Heart right ventricle (tissue), 16 donors: ENCODE data around the gene SPINK4. TPM values are rescaled to one million over a fixed set of nuclear protein-coding genes. Genes with fewer than 3 reads are reported as not detected.

Experiments used
- ATAC-seq, 8 donors: fragments of 200-7000 bp; cut with Tn5 transposase; one replicate each; pipeline ENCODE4 v1.9.1; 2020; ENCODE audit warnings: mild to moderate bottlenecking in 8 of 8, moderate library complexity in 8 of 8, moderate number of reproducible peaks in 1 of 8
- DNase-seq, 2 donors: peaks; one replicate each; pipeline ENCODE4 v3.0.0-alpha.2; 2020
- H3K27ac ChIP-seq, 10 donors: fragments of 200-600 bp; sonication (generic) in 2 of 10; one replicate each; pipeline versions ENCODE4 v1.5.0 to v1.8.0; 2020 to 2022; ENCODE audit warnings: mild to moderate bottlenecking in 3 of 10
- H3K27me3 ChIP-seq, 7 donors: fragments of 200-600 bp; one replicate each; pipeline ENCODE4 v1.8.0; 2021 to 2022; ENCODE audit warnings: mild to moderate bottlenecking in 2 of 7
- H3K36me3 ChIP-seq, 9 donors: fragments of 200-600 bp; sonication (generic) in 1 of 9; one replicate each; pipeline versions ENCODE4 v1.5.0 to v1.8.0; 2020 to 2022; ENCODE audit warnings: mild to moderate bottlenecking in 2 of 9
- H3K4me1 ChIP-seq, 9 donors: fragments of 200-600 bp; sonication (generic) in 1 of 9; one replicate each; pipeline versions ENCODE4 v1.5.0 to v1.8.0; 2020 to 2022; ENCODE audit warnings: mild to moderate bottlenecking in 4 of 9
- H3K4me3 ChIP-seq, 10 donors: fragments of 200-600 bp; sonication (generic) in 2 of 10; one replicate each; pipeline versions ENCODE4 v1.5.0 to v1.8.0; 2020 to 2022; ENCODE audit warnings: mild to moderate bottlenecking in 7 of 10, moderate library complexity in 2 of 10
- H3K9me3 ChIP-seq, 11 donors: fragments of 200-600 bp in 10 of 11; sonication (generic) in 2 of 11; one replicate each; pipeline versions ENCODE4 v1.5.0 to v1.8.0; 2013 to 2022; ENCODE audit warnings: mild to moderate bottlenecking in 2 of 11, control low read depth in 1 of 11, moderate library complexity in 1 of 11
- WGBS, 2 donors: extraction: QIAGEN DNeasy Blood & Tissue Kit; methylation state at CpG; one replicate each; pipeline ENCODE4 v1.1.7; 2013; ENCODE audit warnings: inconsistent platforms in 1 of 2; 5-methylcytosine and 5-hydroxymethylcytosine counted together
- intact Hi-C, 10 donors: fragments of 100-400 bp; cut with DNase I; formaldehyde crosslinking; loops; one replicate each; pipeline versions ENCODE4 v1.11.1 to v1.14.2; 2022
- polyA plus RNA-seq, 2 donors: library from polyadenylated mRNA; stranded (reverse); fragments of 200-250 nt; gene quantifications; one replicate each; pipeline ENCODE4 v1.2.3, GENCODE V29; 2013
- total RNA-seq, 10 donors: library from RNA; stranded (reverse); fragmentation: NEBNext Ultra II Directional in 3 of 10; extraction: Animal tissue kit (Norgen Biotek cat#: 25700) in 3 of 10; gene quantifications; one replicate each; pipeline versions ENCODE4 v1.2.1 to v1.2.4, GENCODE V29; 2021 to 2023
- TF ChIP-seq, protein P1 (sequence below), 9 donors: fragments of 200-600 bp; sonication (generic) in 2 of 9; IDR thresholded peaks; one replicate each; pipeline versions ENCODE4 v1.5.0 to v1.8.0; 2021 to 2022; ENCODE audit warnings: antibody characterized with exemption in 9 of 9, mild to moderate bottlenecking in 5 of 9, moderate library complexity in 1 of 9
- donor health status: Arrhythmogenic right ventricular cardiomyopathy.
- donor health status: ischemic (EF 13 %, LVEDD 7.1; RV severe dilation, severe dysfunction).
- donor health status: healthy with polysubstance abuse.
- donor health status: DM: no; HTN: yes; CAD: no.
- donor health status: DM: no; HTN: no; CAD: no.
- donor health status: ischemic (EF 25% LVEDD 6.9; RV normal size, moderate dysfunction).
- donor health status: ischemic (EF 25% LVEDD 5.7; RV mildly dilated, moderate dysfunction).
- donor health status: healthy.
- donor health status: DM: yes; HTN: yes; CAD: no.
- donor health status: Ischemic cardiomyopathy.
- donor health status: ischemic (EF 35%, LVEDD 5.7; RV mildly dilated, moderate dysfunction).
- donor health status: nonischemic (EF 11% LVEDD 7.7; RV severe dilation, severe dysfunction).
- donor health status: DM: yes; HTN: yes; CAD: no.
- donor health status: PGD.
- donor health status: ischemic (EF 29% LVEDD 5.4; RV normal size, mild dysfunction).
- donor health status: nonischemic (EF 23%, LVEDD 6.1; RV moderate dilation, normal function).

Gene SPINK4
- total and polyA plus RNA-seq, 12 donors, result not detected

DNA sequence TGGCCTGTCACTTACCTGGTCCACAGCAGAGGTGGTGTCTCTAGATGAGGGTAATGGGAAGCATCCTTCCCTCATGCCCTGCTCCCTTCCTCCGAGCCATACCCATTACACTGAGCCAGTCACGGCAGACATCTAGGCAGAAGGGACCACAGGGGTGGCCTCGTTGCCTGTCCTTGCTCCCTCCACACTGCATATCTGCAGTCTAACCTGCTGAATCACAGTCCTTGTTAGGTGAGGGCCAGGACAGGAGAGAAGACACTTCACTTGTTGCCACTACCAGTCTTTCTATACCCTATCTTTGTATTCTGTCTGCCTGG is 18.4 kb upstream of the SPINK4 start:
- DNase-seq (no peak), ATAC-seq (peak in 1 of 8 donors; percentile 27)
- WGBS, 2 donors, result 91 to 96% methylated on average over 3 of the region's 3 CpGs
- Histone ChIP-seq H3K4me3 (no peak overlapping the region), H3K36me3 (no peaks in the 10 kb centered on the region), H3K9me3 (no peaks in the 10 kb centered on the region), H3K27me3 (no peaks in the 10 kb centered on the region), H3K27ac (peak overlapping the region in 2 of 10 donors; percentile 1 to 62), H3K4me1 (peaks cover 0 to 31% (median 4%) of the 10 kb centered on the region in 9 donors)
- TF ChIP-seq, protein P1, sequence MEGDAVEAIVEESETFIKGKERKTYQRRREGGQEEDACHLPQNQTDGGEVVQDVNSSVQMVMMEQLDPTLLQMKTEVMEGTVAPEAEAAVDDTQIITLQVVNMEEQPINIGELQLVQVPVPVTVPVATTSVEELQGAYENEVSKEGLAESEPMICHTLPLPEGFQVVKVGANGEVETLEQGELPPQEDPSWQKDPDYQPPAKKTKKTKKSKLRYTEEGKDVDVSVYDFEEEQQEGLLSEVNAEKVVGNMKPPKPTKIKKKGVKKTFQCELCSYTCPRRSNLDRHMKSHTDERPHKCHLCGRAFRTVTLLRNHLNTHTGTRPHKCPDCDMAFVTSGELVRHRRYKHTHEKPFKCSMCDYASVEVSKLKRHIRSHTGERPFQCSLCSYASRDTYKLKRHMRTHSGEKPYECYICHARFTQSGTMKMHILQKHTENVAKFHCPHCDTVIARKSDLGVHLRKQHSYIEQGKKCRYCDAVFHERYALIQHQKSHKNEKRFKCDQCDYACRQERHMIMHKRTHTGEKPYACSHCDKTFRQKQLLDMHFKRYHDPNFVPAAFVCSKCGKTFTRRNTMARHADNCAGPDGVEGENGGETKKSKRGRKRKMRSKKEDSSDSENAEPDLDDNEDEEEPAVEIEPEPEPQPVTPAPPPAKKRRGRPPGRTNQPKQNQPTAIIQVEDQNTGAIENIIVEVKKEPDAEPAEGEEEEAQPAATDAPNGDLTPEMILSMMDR (IDR thresholded peaks at IDR 0.05), result no peak
- intact Hi-C loops, result loop anchor here in 6 of 10 donors (5.0 to 10.0 kb wide), 3 partner anchors 47 to 54 kb away; partner anchors contain the start of gene B4GALT1 (in 1 of the 6)

DNA sequence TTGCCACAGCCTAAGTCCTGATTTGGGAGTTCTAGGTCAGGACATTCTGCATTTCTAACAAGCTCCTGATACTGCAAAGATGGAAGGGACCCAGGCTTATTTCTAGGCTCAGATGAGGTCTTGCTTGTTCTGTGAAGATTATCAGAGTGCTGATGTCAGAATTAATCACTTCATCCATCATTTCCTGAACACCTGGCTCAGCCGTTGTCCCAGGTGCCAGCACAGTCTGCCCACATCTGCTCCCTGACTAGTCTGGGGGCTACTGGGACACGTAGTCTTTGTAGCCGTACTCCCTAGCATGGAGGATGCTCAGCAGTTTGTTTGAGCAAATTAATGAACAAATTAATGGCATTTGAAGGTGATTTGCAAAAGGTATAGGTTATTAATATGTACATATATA is 17.9 kb upstream of the SPINK4 start:
- H3K27ac ChIP-seq, result no peak overlapping the region
- intact Hi-C loops, result loop anchor here in 6 of 10 donors (2.0 to 10.0 kb wide), 4 partner anchors 47 to 141 kb away; partner anchors contain the start of gene B4GALT1 (in 1 of the 6)
- no peak for DNase-seq
- TF ChIP-seq, protein P1 (IDR thresholded peaks at IDR 0.05), result no peak
- 69 to 77% methylated on average over 3 of the region's 3 CpGs for WGBS, 2 donors
- ATAC-seq, result no peak
- no peaks in the 10 kb centered on the region for H3K27me3 ChIP-seq
- no peak overlapping the region for H3K4me3 ChIP-seq
- no peaks in the 10 kb centered on the region for H3K9me3 ChIP-seq
- peaks cover 0 to 31% (median 4%) of the 10 kb centered on the region in 9 donors for H3K4me1 ChIP-seq
- no peaks in the 10 kb centered on the region for H3K36me3 ChIP-seq

DNA sequence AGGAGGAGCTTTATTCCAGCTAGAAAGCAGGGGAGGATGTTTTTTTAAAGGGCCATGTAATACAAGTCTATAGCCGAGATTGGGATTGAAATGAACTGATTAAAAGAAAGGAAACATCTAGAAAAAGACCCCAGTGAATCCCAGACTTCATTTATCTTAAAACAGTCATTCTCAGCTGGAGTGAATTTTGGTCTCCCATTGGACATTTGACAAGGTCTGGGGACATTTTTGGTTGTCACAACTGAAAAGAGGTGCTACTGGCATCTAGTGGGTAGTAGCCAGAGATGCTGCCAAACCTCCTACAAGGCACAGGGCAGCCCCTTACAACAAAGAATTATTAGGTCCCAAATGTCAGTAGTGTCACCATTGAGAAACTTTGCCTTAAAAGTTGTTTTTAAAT is 16.3 kb upstream of the SPINK4 start:
- intact Hi-C loops, result loop anchor here in 9 of 10 donors (1.0 to 10.0 kb wide), 8 partner anchors 49 to 143 kb away; partner anchors contain the start of gene B4GALT1 (in 1 of the 9)
- WGBS, 2 donors, result 76 to 79% methylated on average over 1 of the region's 1 CpG

GRCh38 chr9:33225319-33226147 is 14.4 kb upstream of the SPINK4 start:
- peak overlapping the region in 2 of 10 donors; percentile 0 to 77 for H3K27ac ChIP-seq

More for the DNA sequence above, 16.3 kb upstream of the SPINK4 start:
- DNase-seq, result no peak
- Histone ChIP-seq H3K9me3 (no peaks in the 10 kb centered on the region), H3K36me3 (no peaks in the 10 kb centered on the region), H3K27me3 (no peaks in the 10 kb centered on the region), H3K4me3 (no peak overlapping the region), H3K27ac (peak overlapping the region in 1 of 10 donors; percentile 4), H3K4me1 (peaks cover 0 to 31% (median 4%) of the 10 kb centered on the region in 9 donors)
- TF ChIP-seq, protein P1 (IDR thresholded peaks at IDR 0.05), result peak in 4 of 9 donors; percentile 22 to 41 (median 30)
- no peak for ATAC-seq

More at GRCh38 chr9:33225319-33226147, 14.4 kb upstream of the SPINK4 start:
- intact Hi-C loops, result loop anchor here in 9 of 10 donors (1.0 to 10.0 kb wide), 7 partner anchors 51 to 145 kb away; no protein-coding TSS in a partner anchor
- 27 to 28% methylated on average over 6 of the region's 6 CpGs for WGBS, 2 donors
- H3K36me3 ChIP-seq, result no peaks in the 10 kb centered on the region
- peak in 6 of 8 donors; percentile 34 to 68 (median 48) for ATAC-seq
- peaks cover 0 to 30% (median 4%) of the 10 kb centered on the region in 9 donors for H3K4me1 ChIP-seq
- TF ChIP-seq, protein P1 (IDR thresholded peaks at IDR 0.05), result peak; percentile 47 to 85 (median 78)
- no peak overlapping the region for H3K4me3 ChIP-seq
- H3K9me3 ChIP-seq, result no peaks in the 10 kb centered on the region
- H3K27me3 ChIP-seq, result no peaks in the 10 kb centered on the region
- DNase-seq, result peak in 1 of 2 donors; percentile 68
